HK-2 (cell line): ENCODE data around the gene PPL.
"Not testable (repeated sequence)": the region's sequence is repeated elsewhere in the genome, so short reads cannot be mapped to it uniquely, and the experiment has no call there.

Experiments used
- DNase-seq: peaks from one replicate; pipeline ENCODE4 v3.0.0-alpha.2; 2018; ENCODE audit not compliant: unreplicated experiment

Gene PPL, protein sequence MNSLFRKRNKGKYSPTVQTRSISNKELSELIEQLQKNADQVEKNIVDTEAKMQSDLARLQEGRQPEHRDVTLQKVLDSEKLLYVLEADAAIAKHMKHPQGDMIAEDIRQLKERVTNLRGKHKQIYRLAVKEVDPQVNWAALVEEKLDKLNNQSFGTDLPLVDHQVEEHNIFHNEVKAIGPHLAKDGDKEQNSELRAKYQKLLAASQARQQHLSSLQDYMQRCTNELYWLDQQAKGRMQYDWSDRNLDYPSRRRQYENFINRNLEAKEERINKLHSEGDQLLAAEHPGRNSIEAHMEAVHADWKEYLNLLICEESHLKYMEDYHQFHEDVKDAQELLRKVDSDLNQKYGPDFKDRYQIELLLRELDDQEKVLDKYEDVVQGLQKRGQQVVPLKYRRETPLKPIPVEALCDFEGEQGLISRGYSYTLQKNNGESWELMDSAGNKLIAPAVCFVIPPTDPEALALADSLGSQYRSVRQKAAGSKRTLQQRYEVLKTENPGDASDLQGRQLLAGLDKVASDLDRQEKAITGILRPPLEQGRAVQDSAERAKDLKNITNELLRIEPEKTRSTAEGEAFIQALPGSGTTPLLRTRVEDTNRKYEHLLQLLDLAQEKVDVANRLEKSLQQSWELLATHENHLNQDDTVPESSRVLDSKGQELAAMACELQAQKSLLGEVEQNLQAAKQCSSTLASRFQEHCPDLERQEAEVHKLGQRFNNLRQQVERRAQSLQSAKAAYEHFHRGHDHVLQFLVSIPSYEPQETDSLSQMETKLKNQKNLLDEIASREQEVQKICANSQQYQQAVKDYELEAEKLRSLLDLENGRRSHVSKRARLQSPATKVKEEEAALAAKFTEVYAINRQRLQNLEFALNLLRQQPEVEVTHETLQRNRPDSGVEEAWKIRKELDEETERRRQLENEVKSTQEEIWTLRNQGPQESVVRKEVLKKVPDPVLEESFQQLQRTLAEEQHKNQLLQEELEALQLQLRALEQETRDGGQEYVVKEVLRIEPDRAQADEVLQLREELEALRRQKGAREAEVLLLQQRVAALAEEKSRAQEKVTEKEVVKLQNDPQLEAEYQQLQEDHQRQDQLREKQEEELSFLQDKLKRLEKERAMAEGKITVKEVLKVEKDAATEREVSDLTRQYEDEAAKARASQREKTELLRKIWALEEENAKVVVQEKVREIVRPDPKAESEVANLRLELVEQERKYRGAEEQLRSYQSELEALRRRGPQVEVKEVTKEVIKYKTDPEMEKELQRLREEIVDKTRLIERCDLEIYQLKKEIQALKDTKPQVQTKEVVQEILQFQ (N-terminal part only)

DNA sequence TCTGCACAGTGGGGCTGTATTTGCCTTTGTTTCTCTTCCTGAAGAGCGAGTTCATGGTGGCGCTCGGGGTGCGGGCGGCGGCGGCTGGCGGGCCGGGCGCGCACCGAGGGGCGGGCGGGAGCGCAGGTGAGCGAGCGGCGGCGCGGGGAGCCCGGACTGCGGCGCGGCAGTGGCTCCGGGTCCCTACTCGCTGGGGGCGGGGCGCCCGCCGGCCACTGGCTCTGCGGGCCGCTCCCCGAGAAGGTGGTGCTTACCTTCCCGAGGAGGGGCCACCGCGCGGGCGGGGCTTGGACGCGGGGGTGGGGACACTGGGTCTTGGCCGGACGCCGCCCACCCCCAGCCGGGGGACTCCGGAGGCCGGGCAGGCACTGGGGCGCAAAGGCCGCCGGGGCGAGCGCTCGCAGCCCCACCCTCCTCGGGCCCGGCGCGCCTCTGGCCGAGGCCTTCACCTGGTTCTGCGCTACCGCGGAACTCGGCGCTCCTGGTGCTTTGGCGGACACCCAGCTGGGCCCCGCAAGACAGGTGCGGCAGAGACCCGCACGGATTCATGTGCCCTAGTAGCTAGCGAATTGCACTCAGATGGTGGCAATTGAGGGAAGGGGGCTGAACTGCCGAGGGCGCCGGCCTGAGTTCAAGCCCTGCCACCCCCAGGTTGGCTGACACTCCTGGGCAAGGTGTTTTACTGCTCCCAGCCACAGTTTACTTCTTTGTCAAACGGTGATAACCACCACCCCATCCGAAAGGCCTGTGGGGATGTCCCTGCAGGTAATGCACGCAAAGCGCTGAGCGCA is at the start of gene PPL:
TSS of gene PPL (minus strand) at position 158 of the 791 bp plus-strand sequence. CDS start at position 55, 103 bp downstream.
- DNase-seq: no peak

DNA sequence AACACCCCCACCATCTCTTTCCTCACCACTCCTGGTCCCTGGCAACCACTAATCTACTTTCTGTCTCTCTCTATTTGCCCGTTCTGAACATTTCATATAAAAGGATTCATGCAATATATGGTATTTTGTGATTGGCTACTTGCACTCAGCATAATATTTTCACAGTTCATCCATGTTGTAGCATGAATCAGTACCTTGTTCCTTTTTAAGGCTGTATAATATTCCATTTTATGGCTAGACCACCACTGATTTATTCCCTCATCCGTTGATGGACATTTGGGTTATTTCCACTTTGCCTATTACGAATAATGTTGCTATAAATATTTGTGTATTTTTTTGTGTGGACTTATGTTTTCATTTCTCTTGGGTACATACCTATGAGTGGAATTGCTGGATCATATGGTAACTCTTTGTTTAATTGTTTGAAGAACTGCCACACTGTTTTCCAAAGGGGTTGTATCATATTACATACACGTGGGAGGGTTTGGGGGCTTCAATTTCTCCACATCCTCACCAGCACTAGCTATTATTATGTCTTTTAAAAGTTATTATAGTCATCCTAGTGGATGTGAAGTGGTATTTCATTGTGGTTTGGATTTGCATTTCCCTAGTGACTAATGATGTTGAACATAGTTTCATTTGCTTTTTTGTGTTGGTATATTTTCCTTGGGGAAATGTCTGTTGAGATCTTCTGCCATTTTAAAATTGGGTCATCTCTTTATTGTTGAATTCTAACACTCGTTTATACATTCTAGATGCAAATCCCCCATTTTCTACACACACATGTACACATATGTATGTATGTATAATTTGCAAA is 47.4 kb upstream of the PPL start:
- no peak for DNase-seq

DNA sequence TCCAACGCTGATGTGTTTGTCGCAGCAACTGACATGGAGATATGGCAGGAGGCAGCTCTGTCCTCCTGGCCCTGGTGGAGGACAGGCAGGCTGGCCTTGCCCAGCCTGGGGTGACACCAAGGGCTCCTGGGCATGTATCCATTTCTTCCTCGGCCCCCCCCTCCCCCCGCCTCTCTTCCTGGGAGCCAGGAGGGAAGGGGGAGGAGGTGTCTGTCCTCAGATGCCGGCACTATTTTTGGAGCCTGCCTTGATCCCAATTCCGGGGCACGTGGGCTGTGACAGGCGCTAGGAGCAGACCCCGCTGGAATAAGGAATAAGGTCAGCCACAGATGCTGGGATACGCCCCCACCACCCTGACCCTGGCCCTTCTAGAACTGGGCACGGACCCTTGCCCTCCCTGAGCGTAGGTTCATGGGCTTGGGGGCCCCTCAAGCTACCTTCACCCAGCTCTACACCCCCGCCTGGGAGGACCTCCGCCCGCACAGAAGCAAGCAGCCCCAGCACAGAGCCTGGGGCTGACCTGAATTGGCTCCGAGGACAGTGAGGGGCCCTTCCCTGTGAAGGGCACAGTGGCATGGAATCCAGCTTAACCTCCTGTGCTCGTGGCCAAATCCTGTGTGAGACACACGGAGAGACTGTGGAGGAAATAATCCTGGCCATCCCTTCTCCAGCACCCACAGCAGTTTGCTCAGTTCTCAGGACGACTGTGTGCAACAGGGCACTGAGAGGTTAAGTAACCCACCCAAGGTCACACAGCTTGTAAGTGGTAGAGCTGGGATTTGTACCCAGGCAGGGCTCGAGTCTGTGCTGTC is 45.3 kb upstream of the PPL start:
- DNase-seq: no peak

DNA sequence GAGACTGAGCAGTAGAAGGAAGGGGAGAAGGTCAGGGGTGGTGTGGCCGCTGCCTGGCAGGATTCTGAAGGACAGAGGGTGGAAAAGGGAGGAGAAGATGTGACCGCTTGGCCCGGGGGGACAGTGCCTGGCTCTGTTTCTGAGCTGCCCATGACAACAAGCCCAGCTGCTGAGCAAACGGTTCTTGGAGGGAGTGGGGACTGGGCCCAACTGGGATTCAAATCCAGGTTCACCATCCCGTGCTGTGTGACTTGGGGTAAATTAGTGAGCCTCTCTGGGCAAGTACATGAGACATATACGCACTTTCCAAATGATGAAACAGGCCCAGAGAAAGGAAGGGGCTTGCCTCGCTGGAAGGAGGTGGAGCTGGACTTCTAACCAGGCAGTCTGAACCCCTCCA is 44.5 kb upstream of the PPL start:
- no peak for DNase-seq

DNA sequence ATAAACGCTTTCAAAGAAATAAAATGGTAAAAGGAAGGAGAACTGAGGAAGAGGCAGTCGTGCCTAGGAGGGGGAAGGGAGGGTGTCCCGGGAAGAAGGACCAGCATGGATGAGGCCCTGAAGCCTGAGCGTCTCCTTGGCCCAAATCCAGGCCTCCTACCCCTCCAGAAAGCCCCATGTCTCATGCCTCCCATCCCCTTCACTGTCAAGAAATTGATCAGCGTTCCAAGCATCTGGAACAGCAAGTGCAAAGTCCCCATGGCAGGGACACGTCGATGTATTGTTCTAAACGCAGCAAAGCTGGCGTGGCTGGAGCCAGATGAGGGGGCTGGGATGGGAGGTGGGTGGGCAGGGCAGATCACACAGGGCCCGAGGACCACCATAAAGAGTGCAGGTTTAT is 43.7 kb upstream of the PPL start:
- DNase-seq: no peak

DNA sequence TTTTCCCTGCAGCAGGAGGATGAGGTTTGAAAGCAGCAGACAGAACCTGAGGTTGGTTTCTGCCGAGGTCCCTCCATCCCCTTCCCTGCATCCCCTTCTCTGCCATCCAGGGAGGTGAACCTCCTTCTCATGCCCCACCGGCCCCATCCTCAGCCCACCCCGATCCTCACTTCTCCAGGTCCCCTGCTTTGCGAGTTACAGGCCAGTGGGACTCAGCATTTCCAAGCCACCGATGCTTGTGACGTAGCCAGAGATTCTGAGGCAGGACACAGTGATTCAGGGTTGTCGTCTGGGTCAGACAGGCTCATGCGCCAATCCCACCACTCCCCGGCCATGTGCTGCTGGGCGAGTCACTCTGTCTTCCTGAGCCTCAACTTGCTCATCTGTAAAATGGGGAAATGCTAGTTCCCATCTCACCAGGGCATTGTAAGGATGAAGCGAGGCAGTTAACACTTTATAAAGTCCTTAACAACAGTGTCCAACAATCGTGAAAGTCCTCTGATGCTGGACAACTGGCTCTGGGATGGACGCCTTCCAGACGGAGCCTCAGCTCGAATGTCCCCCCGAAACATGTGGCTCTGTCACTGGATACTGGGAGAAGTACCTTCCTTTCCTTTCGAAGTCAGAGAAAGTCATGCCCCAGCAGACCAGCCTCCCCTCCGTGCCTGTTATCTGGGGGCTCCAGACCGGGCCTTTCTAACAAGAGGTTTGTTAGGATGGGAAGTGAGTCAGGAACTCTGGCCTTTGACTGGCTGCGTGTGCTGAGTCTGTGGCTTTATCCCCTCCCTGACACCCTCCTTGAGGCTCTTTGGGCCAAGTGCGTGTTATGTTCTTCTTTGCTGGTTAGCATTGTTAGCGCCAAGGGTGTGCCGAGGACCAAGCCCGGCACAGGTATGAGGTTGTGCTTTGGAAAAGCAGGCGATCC is 43.0 kb upstream of the PPL start:
- no peak for DNase-seq

DNA sequence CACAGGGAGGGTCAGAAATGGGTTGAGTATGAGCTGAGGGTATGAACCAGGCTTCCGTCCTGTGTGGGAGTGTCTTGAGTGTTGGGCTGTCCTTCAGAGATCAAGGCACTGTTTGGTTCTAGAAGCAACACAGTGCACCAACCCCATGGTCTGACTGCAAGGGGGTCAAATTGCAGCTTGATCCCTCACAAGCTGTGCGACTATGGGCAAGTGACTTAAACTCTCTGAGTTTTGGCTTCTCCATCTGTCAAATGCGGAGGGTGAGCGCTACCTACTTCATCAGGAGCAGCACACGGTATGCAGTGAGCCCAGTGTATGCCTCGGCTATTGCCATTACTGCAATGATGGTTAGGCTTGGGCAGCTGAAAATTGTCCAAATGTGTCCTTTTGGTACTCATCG is 42.2 kb upstream of the PPL start:
- no peak for DNase-seq

DNA sequence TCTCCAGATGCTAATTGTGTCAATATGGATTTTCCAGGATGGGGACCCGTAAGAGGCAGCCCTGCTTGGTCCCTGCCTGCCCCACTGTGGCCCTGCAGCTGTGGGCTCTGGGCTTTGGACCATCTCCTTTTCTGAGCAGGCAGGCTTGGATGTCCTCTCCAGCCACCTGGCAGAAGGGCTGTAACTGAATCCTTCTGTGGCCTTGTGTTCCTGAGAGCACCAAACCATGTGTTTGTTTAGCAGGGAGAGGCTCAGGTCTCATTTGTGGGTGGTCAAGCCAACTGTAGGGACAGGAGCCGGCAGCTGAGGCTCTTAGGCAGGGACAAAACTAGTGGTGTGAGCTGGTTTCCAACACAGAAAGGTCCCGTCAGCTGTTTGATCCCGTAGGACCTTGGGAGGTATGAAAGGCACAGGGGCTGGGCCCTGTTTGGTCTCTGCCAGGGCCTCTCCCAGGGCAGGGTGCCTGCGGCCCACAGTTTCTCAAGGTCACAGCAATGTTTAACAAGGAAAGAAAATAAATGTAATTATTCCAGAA is 39.7 kb upstream of the PPL start:
- DNase-seq: no peak

DNA sequence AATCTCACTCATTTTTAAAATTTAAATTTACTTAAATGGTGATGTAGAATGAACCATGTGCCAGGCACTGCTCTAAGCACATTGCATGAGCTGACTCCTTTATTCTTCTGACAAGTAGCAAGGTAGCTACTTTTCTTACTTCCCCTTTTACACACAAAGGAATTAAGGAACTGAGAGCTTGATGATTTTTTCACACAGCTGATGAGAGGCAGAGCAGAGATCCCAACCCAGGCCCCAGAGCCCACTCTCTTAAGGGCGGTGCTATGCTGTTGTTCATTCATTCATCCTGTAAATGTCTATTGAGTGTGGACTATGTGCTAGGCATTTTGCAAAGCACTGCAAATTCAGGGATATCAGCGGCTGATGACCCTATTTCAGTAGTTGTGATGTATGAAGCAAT is 39.1 kb upstream of the PPL start:
- no peak for DNase-seq

DNA sequence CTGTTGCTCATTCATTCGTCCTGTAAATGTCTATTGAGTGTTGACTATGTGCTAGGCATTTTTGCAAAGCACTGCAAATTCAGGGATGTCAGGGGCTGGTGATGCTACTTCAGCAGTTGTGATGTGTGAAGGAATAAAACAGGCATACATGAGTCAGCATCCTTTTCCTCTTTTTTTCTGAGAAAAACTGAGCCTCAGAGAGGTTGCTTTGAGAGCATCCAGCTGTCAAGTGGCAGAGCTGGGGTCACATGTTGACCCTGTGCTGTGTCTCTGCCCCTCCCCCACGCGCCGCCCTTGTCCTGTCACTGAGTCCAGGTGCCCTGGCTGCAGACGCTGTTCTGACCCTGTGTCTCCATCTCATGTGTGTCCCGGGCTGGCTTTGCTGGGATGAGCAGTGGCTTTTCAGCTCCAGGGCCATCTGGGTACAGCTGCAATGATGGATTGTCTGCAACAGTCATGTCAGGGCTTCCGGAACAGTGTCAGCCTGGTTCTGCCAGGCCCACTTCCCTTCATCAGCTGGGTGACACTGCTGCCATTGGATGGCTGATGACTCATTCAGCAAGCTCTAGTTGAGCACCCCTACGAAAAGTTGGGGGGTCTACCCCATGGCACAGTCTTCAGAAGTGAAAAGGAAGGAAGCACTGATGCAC is 36.1 kb upstream of the PPL start:
- DNase-seq: no peak

DNA sequence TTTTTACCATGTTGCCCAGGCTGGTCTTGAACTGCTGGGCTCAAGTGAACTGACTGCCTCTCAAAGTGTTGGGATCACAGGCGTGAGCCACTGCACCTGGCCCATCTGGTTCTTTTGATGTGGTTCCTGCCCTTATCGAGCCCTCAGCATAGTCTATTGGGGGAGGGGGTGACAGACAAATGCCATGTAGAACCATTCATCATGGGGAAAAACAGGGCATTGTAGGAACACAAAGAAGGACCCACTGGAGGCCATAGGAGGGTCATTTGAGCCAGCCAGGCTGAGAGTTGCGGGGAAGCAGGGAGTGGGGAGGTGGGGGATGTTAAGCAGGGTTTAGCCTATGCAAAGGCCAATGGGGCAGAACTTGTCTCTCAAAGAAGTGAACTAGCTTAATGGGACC is 33.1 kb upstream of the PPL start:
- DNase-seq: no peak

DNA sequence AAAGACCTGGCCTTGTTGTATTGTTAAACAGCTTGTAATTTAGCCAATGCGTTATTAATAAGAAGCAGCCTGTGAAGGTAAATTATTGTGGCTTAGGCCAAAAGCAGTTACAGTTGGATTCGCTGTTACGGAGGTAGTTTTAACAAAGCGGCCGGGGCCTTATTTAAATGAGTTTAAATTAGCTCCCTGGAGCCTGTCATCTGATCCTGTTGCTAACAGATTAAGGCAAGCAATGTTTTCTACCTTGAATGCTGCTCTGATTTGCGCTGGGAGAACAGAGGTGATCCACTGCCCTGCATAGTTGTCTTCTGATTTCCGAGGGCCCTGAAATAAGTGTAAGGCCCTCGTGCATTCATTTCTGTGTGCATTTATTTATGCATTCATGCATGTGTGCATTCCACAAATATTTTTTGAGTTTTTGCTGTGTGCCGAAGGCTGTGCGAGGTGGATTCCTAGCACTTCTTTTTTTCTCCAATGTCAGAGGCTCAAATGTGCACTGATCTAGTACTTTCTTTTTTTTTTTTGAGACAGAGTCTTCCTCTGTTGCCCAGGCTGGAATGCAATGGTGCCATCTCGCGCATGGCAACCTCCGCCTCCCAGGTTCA is 32.0 kb upstream of the PPL start:
- DNase-seq: no peak

DNA sequence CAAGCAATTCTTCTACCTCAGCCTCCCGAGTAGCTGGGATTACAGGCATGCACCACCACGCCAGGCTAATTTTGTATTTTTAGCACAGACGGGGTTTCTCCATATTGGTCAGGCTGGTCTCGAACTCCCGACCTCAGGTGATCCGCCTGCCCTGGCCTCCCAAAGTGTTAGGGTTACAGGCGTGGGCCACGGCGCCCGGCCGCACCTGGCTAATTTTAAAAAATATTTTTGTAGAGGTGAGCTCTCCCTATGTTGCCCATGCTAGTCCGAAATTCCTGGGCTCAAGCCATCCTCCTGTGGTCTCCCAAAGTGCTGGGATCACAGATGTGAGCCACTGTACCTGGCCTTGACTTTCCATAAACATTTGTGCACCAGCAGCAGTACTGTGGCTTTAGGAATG is 31.3 kb upstream of the PPL start:
- DNase-seq: not testable (repeated sequence)

DNA sequence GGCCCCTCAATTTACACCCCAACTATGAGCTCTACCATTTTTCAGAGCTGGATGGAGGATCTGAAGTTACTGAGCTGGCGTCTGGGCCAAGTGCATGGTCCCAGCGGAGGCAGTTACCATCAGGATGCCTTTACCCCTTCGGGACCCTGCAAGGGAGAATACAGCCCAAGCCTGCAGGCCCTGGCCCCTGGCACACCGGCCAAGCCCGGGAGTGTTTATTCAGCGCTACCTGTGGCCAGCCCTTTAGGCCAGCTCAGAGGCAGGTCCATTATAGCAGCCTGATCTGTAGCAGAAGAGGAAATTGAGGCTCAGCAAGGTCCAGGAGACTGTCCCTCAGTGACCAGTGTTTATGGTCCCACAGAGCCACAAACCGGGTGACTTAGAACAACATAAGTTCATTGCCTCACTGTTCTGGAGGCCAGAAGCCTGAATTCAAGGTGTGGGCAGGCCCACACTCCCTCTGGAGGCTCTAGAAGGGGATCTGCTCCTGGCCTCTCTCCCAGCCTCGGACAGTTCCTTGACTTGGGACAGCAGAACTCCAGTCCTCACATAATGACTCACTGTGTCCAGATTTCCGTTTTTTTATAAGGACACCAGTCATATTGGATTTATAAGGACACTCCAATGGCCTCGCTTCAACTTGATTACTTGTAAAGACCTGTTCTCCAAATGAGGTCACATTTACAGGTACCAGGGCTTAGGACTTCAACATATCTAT is 29.9 kb upstream of the PPL start:
- DNase-seq: no peak

DNA sequence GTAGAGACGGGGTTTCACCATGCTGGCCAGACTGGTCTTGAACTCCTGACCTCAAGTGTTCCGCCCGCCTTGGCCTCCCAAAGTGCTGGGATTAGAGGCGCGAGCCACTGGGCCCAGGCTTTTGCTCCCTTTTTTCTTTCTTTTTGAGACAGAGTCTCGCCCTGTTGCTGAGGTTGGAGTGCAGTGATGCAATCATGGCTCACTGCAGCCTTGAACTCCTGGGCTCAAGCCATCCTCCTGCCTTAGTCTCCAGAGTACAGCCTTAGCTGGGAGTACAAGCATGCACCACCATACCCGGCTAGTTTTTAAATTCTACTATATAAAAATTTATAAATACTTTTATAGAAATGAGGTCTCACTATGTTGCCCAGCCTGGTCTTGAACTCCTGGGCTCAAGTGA is 26.6 kb upstream of the PPL start:
- not testable (repeated sequence) for DNase-seq

DNA sequence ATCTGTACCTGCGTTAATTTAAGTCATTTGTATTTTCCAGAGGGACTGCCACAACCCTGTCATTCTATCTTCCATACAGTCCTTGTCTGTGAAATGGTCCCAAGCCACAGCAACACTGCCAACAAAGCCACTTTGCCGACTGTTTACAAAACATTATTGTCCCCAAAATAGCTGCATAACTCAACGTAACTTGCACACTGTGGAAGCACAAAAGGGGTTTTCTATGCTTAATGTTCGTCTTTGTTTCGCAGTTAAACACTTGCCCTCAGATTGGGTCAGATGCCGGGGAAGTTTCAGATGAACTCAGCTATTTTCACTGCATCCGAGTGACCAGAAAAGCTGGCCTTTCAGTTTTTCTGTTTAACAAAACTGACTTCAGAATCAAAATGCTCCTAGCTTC is 25.8 kb upstream of the PPL start:
- DNase-seq: no peak

DNA sequence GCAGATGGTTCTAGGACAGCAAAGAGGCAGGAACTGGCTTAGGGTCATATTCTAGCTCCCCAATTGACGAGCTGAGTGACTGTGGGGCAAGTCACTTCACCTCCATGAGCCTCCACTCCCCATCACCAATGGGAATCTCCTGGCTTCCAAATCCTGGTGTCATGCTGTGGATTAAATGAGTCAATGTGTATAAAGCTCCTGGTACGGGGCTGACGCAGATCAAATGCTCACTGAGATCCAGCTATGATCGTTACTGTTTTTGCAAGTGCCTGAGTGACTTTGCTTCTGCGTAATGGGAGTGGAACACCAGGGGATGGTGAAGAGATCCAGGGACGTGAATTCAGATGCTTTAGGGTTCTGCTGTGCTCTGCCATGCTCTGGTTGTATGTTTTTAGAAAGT is 23.6 kb upstream of the PPL start:
- DNase-seq: no peak
